GM19043 (cell line): Measurements from ENCODE around the gene BBC3.
"Not testable (repeated sequence)": the region's sequence is repeated elsewhere in the genome, so short reads cannot be mapped to it uniquely, and the experiment has no call there.

Experiments
- ATAC-seq: cut with Tn5 transposase; IDR thresholded peaks from one replicate; pipeline ENCODE4 v1.9.1; 2021; ENCODE audit warnings: low read depth; ENCODE audit not compliant: unreplicated experiment

Gene BBC3

GRCh38 chr19:47258895-47259555 lies 28.0 kb upstream of the BBC3 start:
- no peak for ATAC-seq

GRCh38 chr19:47258434-47258833 lies 27.4 kb upstream of the BBC3 start:
- no peak for ATAC-seq

- ATAC-seq, result no peak
Observed at GRCh38 chr19:47257411-47258169, 26.6 kb upstream of the BBC3 start.

GRCh38 chr19:47256693-47257410 lies 25.9 kb upstream of the BBC3 start:
- peak; percentile 62 for ATAC-seq

- ATAC-seq, result peak; percentile 50
Observed at GRCh38 chr19:47255879-47256692, 25.1 kb upstream of the BBC3 start, which contains the start of gene CCDC9. Gene CCDC9, plus strand, starts transcription at chr19:47256525. Its CDS starts 1,876 bp downstream, at chr19:47258401.

- ATAC-seq, result no peak
Observed at GRCh38 chr19:47253970-47254369, 23.0 kb upstream of the BBC3 start.

- no peak for ATAC-seq
Observed at GRCh38 chr19:47253467-47253881, 22.5 kb upstream of the BBC3 start.

GRCh38 chr19:47253016-47253415 lies 22.0 kb upstream of the BBC3 start:
- ATAC-seq, result not testable (repeated sequence)

- no peak for ATAC-seq
Observed at GRCh38 chr19:47247308-47247990, 16.4 kb upstream of the BBC3 start.

- ATAC-seq, result peak; percentile 67
Observed at GRCh38 chr19:47243776-47244547, 13.0 kb upstream of the BBC3 start.

- ATAC-seq, result no peak
Observed at GRCh38 chr19:47243364-47243775, 12.4 kb upstream of the BBC3 start.

- ATAC-seq, result no peak
Observed at GRCh38 chr19:47241919-47242577, 11.0 kb upstream of the BBC3 start.

GRCh38 chr19:47240996-47241918 lies 10.3 kb upstream of the BBC3 start:
- no peak for ATAC-seq

GRCh38 chr19:47240556-47240955 lies 9.6 kb upstream of the BBC3 start:
- ATAC-seq, result no peak

GRCh38 chr19:47239610-47240296 lies 8.8 kb upstream of the BBC3 start:
- ATAC-seq, result no peak

- ATAC-seq, result no peak
Observed at GRCh38 chr19:47239152-47239551, 8.2 kb upstream of the BBC3 start.

GRCh38 chr19:47236072-47236675 lies 5.2 kb upstream of the BBC3 start:
- ATAC-seq, result no peak
